HG03066 (cell line): ENCODE measurements around the gene PLOD2.

Experiments used
- ATAC-seq: cut with Tn5 transposase; IDR thresholded peaks from one replicate; pipeline ENCODE4 v1.9.1; 2021; ENCODE audit warnings: low read depth; ENCODE audit not compliant: unreplicated experiment

PLOD2 gene

GRCh38 chr3:146166826-146167225, 5.8 kb upstream of the PLOD2 start:
- no peak for ATAC-seq

- no peak for ATAC-seq
Observed at GRCh38 chr3:146166415-146166821, 5.4 kb upstream of the PLOD2 start.

GRCh38 chr3:146165877-146166276, 4.9 kb upstream of the PLOD2 start:
- ATAC-seq = no peak

GRCh38 chr3:146164971-146165769, 4.2 kb upstream of the PLOD2 start:
- no peak for ATAC-seq

- ATAC-seq = no peak
Observed at GRCh38 chr3:146164506-146164905, 3.5 kb upstream of the PLOD2 start.

- ATAC-seq = no peak
Observed at GRCh38 chr3:146164071-146164470, 3.1 kb upstream of the PLOD2 start.

- no peak for ATAC-seq
Observed at GRCh38 chr3:146163584-146163983, 2.6 kb upstream of the PLOD2 start.

GRCh38 chr3:146162561-146162960, 1.6 kb upstream of the PLOD2 start:
- no peak for ATAC-seq

GRCh38 chr3:146161663-146162002, 649 bp upstream of the PLOD2 start:
- ATAC-seq = no peak

GRCh38 chr3:146160321-146160963, 542 bp downstream of the PLOD2 start:
- ATAC-seq = peak; percentile 19

GRCh38 chr3:146159616-146160320, 1.2 kb downstream of the PLOD2 start:
- ATAC-seq = no peak

- no peak for ATAC-seq
Observed at GRCh38 chr3:146159037-146159436, 1.9 kb downstream of the PLOD2 start.

- no peak for ATAC-seq
Observed at GRCh38 chr3:146157325-146158060, 3.5 kb downstream of the PLOD2 start.

GRCh38 chr3:146156666-146157314, 4.2 kb downstream of the PLOD2 start:
- no peak for ATAC-seq

GRCh38 chr3:146156095-146156494, 4.9 kb downstream of the PLOD2 start:
- ATAC-seq = no peak

- no peak for ATAC-seq
Observed at GRCh38 chr3:146154995-146155394, 6.0 kb downstream of the PLOD2 start.

- no peak for ATAC-seq
Observed at GRCh38 chr3:146154316-146154715, 6.7 kb downstream of the PLOD2 start.

- ATAC-seq = no peak
Observed at GRCh38 chr3:146153429-146153828, 7.6 kb downstream of the PLOD2 start.

GRCh38 chr3:146152834-146153233, 8.2 kb downstream of the PLOD2 start:
- ATAC-seq = no peak

- no peak for ATAC-seq
Observed at GRCh38 chr3:146148468-146148931, 12.5 kb downstream of the PLOD2 start.
